SJCRH30 (cell line): ENCODE data around the gene GOLM1. TPM values are rescaled to one million over a fixed set of nuclear protein-coding genes. Genes with fewer than 3 reads are reported as not detected.

Experiments
- DNase-seq, 2 experiments: peaks; one replicate each; pipeline ENCODE4 v3.0.0-alpha.2; 2015 to 2020
- H3K27ac ChIP-seq: fragments of 250-450 bp; sonication (Bioruptor Pico); 2 replicates; pipeline ENCODE4 v1.5.1; 2020; ENCODE audit warnings: mild to moderate bottlenecking, moderate library complexity
- H3K27me3 ChIP-seq: fragments of 250-450 bp; sonication (Bioruptor Pico); 2 replicates; pipeline ENCODE4 v1.5.1; 2020; ENCODE audit warnings: mild to moderate bottlenecking, moderate library complexity
- H3K36me3 ChIP-seq: fragments of 250-450 bp; sonication (Bioruptor Pico); 2 replicates; pipeline ENCODE4 v1.5.1; 2020; ENCODE audit warnings: mild to moderate bottlenecking, moderate library complexity
- H3K4me1 ChIP-seq: fragments of 250-450 bp; sonication (Bioruptor Pico); 2 replicates; pipeline ENCODE4 v1.5.1; 2020; ENCODE audit warnings: mild to moderate bottlenecking, moderate library complexity
- H3K4me3 ChIP-seq: fragments of 250-450 bp; sonication (Bioruptor Pico); 2 replicates; pipeline ENCODE4 v1.5.1; 2020; ENCODE audit warnings: mild to moderate bottlenecking, moderate library complexity
- H3K9me3 ChIP-seq: fragments of 250-450 bp; sonication (Bioruptor Pico); replicated peaks from 2 replicates; pipeline ENCODE4 v1.5.1; 2020; ENCODE audit warnings: mild to moderate bottlenecking, moderate library complexity
- total RNA-seq: library from RNA; depleted of rRNA; stranded (reverse); fragments of >200 nt; shearing (Covaris generic); gene quantifications from 2 replicates; pipeline ENCODE4 v1.2.3, GENCODE V29; 2014

The GOLM1 gene
- total RNA-seq, 1 experiment from 2014 or later = 120 TPM

DNA sequence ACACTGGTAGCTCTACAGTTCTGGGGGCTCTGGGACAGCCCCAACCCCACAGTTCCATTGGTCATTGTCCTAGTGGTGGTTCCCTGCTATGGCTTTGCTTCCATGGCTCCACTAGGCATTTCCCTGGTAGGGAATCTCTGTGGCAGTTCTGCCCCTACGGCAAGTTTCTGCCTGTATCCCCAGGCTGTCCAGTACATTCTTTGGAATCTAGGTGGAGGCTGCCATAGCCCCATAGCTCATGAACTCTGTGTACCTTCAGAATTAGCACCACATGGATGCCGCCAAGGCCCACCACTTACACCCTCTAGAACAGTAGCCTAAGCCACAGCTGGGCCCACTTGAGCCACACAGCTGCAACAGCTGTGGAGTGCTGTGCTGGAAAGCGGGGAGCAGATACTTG, 3.3 kb upstream of the GOLM1 start:
- no peak for DNase-seq
- Histone ChIP-seq H3K27me3 (no peaks in the 10 kb centered on the region), H3K4me3 (no peak overlapping the region), H3K36me3 (no peaks in the 10 kb centered on the region), H3K9me3 (no peaks in the 10 kb centered on the region), H3K4me1 (peaks cover 13% of the 10 kb centered on the region), H3K27ac (no peak overlapping the region)

GRCh38 chr9:86099701-86100364, 475 bp upstream of the GOLM1 start:
- Histone ChIP-seq H3K27ac (peak overlapping the region; percentile 52), H3K4me1 (peaks cover 9% of the 10 kb centered on the region), H3K27me3 (no peaks in the 10 kb centered on the region), H3K36me3 (no peaks in the 10 kb centered on the region), H3K4me3 (peak overlapping the region; percentile 100), H3K9me3 (no peaks in the 10 kb centered on the region)
- DNase-seq = peak; percentile 67 to 82

GRCh38 chr9:86097510-86098224, 1.7 kb downstream of the GOLM1 start:
- H3K36me3 ChIP-seq = peaks cover 3% of the 10 kb centered on the region; the same call in 1 of the 2 replicates
- H3K27ac ChIP-seq = no peak overlapping the region
- peaks cover 9% of the 10 kb centered on the region for H3K4me1 ChIP-seq
- H3K4me3 ChIP-seq = peak overlapping the region; percentile 100
- H3K27me3 ChIP-seq = no peaks in the 10 kb centered on the region
- H3K9me3 ChIP-seq = no peaks in the 10 kb centered on the region; the same call in 1 of the 2 replicates
- DNase-seq = no peak

DNA sequence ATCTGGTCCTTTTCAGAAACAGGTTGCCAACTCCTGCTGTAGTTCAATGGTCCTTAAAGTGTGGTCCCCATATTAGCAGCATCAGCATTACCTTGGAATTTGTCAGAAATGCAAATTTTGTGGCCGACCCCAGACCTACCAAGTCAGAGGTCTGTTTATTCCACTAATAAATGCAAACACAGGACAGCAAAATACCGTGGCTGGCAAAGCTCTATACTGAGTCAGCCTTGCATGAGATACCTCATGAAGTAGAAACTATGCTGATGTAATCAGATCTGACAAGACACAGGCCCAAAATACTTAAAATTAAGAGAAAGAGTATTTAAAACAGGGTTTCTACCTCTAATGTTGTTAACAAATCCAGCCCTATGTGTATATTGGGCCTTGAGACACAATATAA, 3.0 kb downstream of the GOLM1 start:
- Histone ChIP-seq H3K36me3 (peaks cover 3% of the 10 kb centered on the region; the same call in 1 of the 2 replicates), H3K27ac (no peak overlapping the region), H3K9me3 (no peaks in the 10 kb centered on the region; the same call in 1 of the 2 replicates), H3K4me1 (peaks cover 9% of the 10 kb centered on the region), H3K4me3 (no peak overlapping the region), H3K27me3 (no peaks in the 10 kb centered on the region)
- no peak for DNase-seq

DNA sequence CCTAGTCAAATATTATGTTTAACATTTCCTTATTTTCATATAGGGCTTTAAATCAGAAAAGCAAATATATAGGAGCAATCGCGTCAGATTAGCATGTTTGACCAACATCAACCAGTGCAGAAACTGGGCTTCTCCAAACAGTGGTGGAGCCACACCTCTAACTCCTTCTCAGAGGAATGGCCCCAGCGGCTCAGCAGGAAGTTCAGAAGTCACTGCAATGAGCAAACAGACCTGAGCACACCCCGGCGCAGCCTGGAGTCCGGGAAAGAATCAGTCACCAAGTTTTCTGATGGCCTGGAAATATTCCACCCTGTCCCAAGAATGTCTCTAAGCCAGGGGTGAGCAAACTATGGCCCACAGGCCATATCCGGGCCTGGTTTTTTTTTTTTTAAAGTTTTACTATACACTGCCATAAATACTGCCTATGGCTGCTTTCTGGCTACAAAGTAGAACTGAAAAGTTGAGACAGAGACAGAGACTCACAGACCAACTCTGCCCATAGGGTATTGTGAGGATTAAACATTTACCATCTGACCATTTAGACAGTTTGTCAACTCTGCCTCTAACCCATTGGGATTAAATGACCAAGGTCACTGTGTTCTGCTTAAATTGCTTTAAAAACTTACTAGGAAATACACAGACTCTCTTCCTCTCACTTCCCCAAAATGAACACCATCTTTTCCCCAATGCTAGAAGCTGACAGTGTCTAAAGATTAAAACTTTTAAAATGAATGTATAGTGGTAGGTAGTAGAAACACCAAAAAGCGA, 5.4 kb downstream of the GOLM1 start:
- Histone ChIP-seq H3K36me3 (peaks cover 12% of the 10 kb centered on the region), H3K9me3 (peaks cover 8% of the 10 kb centered on the region; the same call in 1 of the 2 replicates), H3K27me3 (no peaks in the 10 kb centered on the region), H3K4me1 (0 out of 2 replicates have a peak, but pooled peaks cover 3% of the 10 kb centered on the region), H3K4me3 (no peak overlapping the region), H3K27ac (no peak overlapping the region)
- no peak for DNase-seq

DNA sequence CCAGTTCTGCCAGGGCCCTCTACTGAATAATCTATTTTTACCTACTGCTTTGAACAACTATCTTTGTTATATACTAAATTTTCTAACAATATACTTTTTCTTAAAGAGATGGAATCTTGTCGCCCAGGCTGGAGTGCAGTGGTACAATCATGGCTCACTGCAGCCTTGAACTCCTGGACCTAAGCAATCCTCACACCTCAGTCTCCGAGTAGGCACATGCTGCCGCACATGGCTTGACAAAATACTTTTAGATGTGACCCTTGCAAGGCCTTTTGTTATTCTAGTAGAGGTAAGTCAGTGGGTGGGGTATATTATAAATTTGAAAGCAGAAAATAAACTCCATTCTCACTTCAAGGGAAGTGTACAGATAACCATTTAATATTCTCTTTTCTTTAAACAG, 7.9 kb downstream of the GOLM1 start:
- no peak overlapping the region for H3K4me3 ChIP-seq
- no peaks in the 10 kb centered on the region for H3K4me1 ChIP-seq
- no peak overlapping the region for H3K27ac ChIP-seq
- DNase-seq = no peak
- peaks cover 12% of the 10 kb centered on the region for H3K36me3 ChIP-seq
- peaks cover 18% of the 10 kb centered on the region for H3K9me3 ChIP-seq
- H3K27me3 ChIP-seq = no peaks in the 10 kb centered on the region

GRCh38 chr9:86082870-86083269, 16.5 kb downstream of the GOLM1 start:
- Histone ChIP-seq H3K27me3 (no peaks in the 10 kb centered on the region), H3K4me3 (no peak overlapping the region), H3K36me3 (peaks cover 9% of the 10 kb centered on the region), H3K9me3 (peaks cover 6% of the 10 kb centered on the region), H3K27ac (peak overlapping the region; percentile 2; the same call in 1 of the 2 replicates), H3K4me1 (no peaks in the 10 kb centered on the region)
- DNase-seq = peak; percentile 69 to 81

GRCh38 chr9:86079865-86080469, 19.4 kb downstream of the GOLM1 start:
- H3K27me3 ChIP-seq = no peaks in the 10 kb centered on the region
- peaks cover 30% of the 10 kb centered on the region for H3K36me3 ChIP-seq
- H3K4me1 ChIP-seq = no peaks in the 10 kb centered on the region
- no peaks in the 10 kb centered on the region for H3K9me3 ChIP-seq
- H3K4me3 ChIP-seq = no peak overlapping the region
- DNase-seq = no peak
- no peak overlapping the region for H3K27ac ChIP-seq

- H3K36me3 ChIP-seq = peaks cover 34% of the 10 kb centered on the region
- H3K4me3 ChIP-seq = no peak overlapping the region
- no peaks in the 10 kb centered on the region for H3K27me3 ChIP-seq
- H3K27ac ChIP-seq = no peak overlapping the region
- H3K9me3 ChIP-seq = no peaks in the 10 kb centered on the region
- DNase-seq = no peak
- no peaks in the 10 kb centered on the region for H3K4me1 ChIP-seq
These were observed 19.9 kb downstream of the GOLM1 start for GRCh38 chr9:86079421-86079831.

DNA sequence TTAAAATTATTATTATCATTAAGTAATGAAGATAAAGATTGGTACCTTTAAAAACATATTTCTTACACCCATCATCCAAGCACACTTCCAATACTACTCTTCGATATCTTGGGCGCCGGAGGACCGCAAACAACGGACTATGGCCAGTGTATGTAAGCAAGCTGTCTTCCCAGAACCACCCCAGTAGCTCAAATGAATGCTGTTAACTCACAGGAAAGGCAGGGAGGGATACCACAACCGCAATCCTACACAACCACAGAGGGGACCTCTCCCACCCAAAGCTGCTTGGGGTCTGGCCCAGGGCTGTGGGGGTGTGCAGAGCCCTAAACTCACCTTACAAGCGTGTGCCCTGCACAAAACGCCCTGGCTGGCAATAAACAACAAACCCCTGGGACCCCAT, 20.6 kb downstream of the GOLM1 start:
- H3K9me3 ChIP-seq = no peaks in the 10 kb centered on the region
- no peaks in the 10 kb centered on the region for H3K27me3 ChIP-seq
- no peak overlapping the region for H3K4me3 ChIP-seq
- peaks cover 34% of the 10 kb centered on the region for H3K36me3 ChIP-seq
- no peak overlapping the region for H3K27ac ChIP-seq
- H3K4me1 ChIP-seq = no peaks in the 10 kb centered on the region
- DNase-seq = no peak

- H3K27me3 ChIP-seq = no peaks in the 10 kb centered on the region
- H3K36me3 ChIP-seq = peaks cover 42% of the 10 kb centered on the region
- H3K4me3 ChIP-seq = no peak overlapping the region
- no peaks in the 10 kb centered on the region for H3K4me1 ChIP-seq
- no peak for DNase-seq
- no peaks in the 10 kb centered on the region for H3K9me3 ChIP-seq
- H3K27ac ChIP-seq = no peak overlapping the region
These were observed 22.1 kb downstream of the GOLM1 start for GRCh38 chr9:86077276-86077675.

GRCh38 chr9:86075132-86076109, 23.9 kb downstream of the GOLM1 start:
- Histone ChIP-seq H3K27ac (no peak overlapping the region), H3K36me3 (peaks cover 45% of the 10 kb centered on the region), H3K4me3 (no peak overlapping the region), H3K9me3 (no peaks in the 10 kb centered on the region), H3K27me3 (no peaks in the 10 kb centered on the region), H3K4me1 (no peaks in the 10 kb centered on the region)
- no peak for DNase-seq

DNA sequence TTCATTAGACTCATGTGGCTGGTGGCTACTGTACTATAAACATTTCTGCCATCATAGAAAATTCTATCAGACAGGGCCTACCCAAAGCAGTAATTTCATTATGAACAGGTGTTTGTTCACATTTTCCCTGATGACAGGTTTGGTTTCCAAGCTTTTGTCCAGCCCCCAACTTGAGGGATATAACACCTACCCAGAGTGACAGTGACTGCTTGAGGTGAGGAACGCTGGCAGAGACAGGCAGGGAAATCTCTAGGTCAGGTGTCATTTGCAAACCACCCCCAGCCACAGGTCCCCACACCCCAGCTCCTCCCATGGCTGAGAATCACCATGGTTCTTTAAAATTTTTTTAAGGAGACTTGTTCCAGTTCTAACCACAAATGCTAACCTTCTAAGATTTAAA, 25.5 kb downstream of the GOLM1 start:
- Histone ChIP-seq H3K4me3 (no peak overlapping the region), H3K36me3 (peaks cover 43% of the 10 kb centered on the region), H3K4me1 (no peaks in the 10 kb centered on the region), H3K27me3 (no peaks in the 10 kb centered on the region), H3K27ac (no peak overlapping the region), H3K9me3 (no peaks in the 10 kb centered on the region)
- DNase-seq = no peak

DNA sequence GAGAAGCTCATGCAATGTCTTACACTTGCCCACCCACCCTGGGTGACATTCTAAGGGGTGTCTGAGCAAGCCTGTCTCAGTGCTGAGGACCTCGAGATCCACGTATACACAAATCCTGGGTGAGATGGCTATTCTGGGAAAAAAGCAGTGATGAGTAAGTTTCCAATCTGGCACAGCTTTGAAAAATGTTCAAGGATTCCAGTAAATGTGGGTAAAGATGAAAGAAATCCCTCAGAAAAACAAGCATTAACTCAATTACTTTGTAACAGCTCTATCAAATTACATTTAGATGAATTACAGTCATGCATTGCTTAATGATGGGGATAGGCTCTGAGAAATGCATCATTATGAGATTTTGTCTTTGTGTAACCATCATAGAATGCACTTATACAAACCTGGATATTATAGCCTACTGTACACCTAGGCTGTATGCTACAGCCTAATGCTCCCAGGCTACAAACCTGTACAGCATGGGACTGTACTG, 26.9 kb downstream of the GOLM1 start:
- Histone ChIP-seq H3K36me3 (peaks cover 32% of the 10 kb centered on the region), H3K4me3 (no peak overlapping the region), H3K27ac (no peak overlapping the region), H3K9me3 (no peaks in the 10 kb centered on the region), H3K4me1 (no peaks in the 10 kb centered on the region), H3K27me3 (no peaks in the 10 kb centered on the region)
- DNase-seq = no peak
